IPS DF 6.9 (cell line): ENCODE measurements around the gene ENOX1.

ENCODE experiments used
- DNase-seq: peaks from one replicate; pipeline ENCODE4 v3.0.0-alpha.2; 2013; ENCODE audit warnings: low read depth, low spot score
- H3K27ac ChIP-seq: one replicate; pipeline ENCODE4 v1.5.1; 2013; ENCODE audit warnings: low read length, control low read depth
- H3K27me3 ChIP-seq: 2 replicates; pipeline ENCODE4 v1.6.1; 2013; ENCODE audit warnings: mild to moderate bottlenecking, low read length; ENCODE audit not compliant: control insufficient read depth, insufficient read depth
- H3K36me3 ChIP-seq: 2 replicates; pipeline ENCODE4 v1.6.1; 2013; ENCODE audit warnings: low read length; ENCODE audit not compliant: control insufficient read depth, insufficient read depth
- H3K4me1 ChIP-seq: 2 replicates; pipeline ENCODE4 v1.6.1; 2013; ENCODE audit warnings: low read length; ENCODE audit not compliant: control insufficient read depth, insufficient read depth
- H3K4me3 ChIP-seq: 2 replicates; pipeline ENCODE4 v1.5.1; 2013; ENCODE audit warnings: mild to moderate bottlenecking, low read length
- H3K9me3 ChIP-seq: 2 replicates; pipeline ENCODE4 v1.6.1; 2013; ENCODE audit warnings: low read length, inconsistent platforms; ENCODE audit not compliant: control insufficient read depth, insufficient read depth
- WGBS: extraction: QIAGEN DNeasy Blood & Tissue Kit; methylation state at CpG from one replicate; pipeline ENCODE4 v1.1.7; 2013; ENCODE audit warnings: mixed read lengths, missing lambda C conversion rate; ENCODE audit not compliant: insufficient read length, insufficient coverage; 5-methylcytosine and 5-hydroxymethylcytosine counted together

ENOX1 gene

DNA sequence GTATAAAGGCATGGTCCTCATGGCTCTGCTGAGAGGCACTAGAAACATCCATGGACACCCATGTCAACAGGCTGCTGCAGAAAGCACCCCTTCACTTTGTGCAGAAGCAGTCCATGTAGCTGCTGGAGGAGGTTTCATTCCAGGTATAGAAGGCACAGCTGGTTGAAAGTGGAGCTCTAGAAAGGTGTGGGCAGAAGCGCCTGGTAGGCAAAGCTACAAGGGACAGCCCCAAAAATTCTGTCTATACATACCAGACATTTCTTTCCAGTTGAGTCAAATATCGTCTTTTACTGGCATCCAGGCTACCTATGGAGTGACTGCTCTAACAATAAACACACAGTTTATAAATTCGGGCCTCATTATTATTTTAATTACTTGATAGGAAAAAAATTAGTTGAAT lies 129.3 kb downstream of the ENOX1 start:
- DNase-seq = no peak
- Histone ChIP-seq H3K4me3 (no peak overlapping the region), H3K27ac (no peak overlapping the region), H3K36me3 (no peaks in the 10 kb centered on the region), H3K9me3 (no peaks in the 10 kb centered on the region), H3K4me1 (no peaks in the 10 kb centered on the region), H3K27me3 (no peaks in the 10 kb centered on the region)
- WGBS = no CpG with 5 or more reads among the region's 3 CpGs

DNA sequence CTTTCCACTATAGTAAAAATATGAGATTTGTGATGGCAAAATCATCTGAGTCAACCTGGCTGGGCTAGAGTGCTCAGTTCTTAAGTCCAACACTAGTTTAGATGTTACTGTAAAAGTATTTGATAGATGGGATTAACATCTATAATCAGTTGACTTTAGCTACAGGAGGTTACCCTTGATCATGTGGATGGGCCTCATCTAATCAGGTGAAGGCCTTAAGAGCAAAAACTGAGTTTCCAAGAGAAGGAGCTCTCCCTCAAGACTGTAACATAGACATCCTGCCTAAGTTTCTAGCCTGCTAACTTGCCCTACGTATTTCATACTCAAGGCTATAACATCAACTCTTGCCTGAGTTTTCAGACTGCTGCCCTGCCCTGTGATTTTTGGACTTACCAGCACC lies 132.8 kb downstream of the ENOX1 start:
- no peak for DNase-seq
- H3K27me3 ChIP-seq = no peaks in the 10 kb centered on the region
- no peak overlapping the region for H3K4me3 ChIP-seq
- WGBS = no CpG with 5 or more reads among the region's 1 CpG
- no peak overlapping the region for H3K27ac ChIP-seq
- no peaks in the 10 kb centered on the region for H3K36me3 ChIP-seq
- H3K9me3 ChIP-seq = no peaks in the 10 kb centered on the region
- H3K4me1 ChIP-seq = no peaks in the 10 kb centered on the region

DNA sequence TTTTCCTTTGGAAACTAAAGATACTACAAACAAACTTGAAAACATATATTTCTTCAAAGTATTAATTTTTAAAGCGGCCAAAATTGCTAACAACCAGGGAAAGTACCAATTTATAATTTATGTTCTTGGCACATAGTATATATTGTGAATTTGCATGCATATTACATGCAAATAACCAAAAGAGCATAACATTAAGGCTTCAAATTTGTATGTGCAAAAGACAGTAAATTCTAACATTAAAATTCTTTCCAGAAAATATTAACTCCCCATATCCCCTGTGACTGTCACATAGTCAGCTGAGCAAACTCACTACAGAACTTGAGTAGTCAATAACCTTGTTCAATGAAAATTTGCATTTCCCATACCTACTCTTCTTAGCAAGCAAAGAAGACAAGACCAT lies 133.4 kb downstream of the ENOX1 start:
- no CpG with 5 or more reads among the region's 1 CpG for WGBS
- no peak overlapping the region for H3K27ac ChIP-seq
- DNase-seq = no peak
- no peaks in the 10 kb centered on the region for H3K9me3 ChIP-seq
- no peaks in the 10 kb centered on the region for H3K27me3 ChIP-seq
- H3K4me1 ChIP-seq = no peaks in the 10 kb centered on the region
- no peak overlapping the region for H3K4me3 ChIP-seq
- H3K36me3 ChIP-seq = no peaks in the 10 kb centered on the region

DNA sequence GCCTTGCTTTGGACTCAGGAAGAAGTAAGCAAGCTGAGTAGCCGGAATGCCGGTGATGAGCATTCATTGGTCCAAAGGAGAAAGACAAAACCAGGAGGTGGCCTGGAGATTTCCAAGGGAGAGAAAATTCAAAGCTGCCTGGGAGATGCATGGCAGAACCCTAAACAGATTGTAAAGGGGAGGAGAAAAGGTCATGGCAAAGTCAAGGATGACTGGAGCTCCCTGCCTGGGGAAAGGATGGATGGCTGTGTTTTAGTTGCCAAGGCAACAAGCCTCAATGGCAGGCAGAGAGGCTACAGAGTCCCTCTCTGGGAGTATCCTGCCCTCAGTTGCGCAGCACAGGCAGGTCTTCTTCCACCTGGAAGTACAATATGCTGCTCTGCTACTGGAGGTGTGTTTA lies 134.0 kb downstream of the ENOX1 start:
- no CpG with 5 or more reads among the region's 3 CpGs for WGBS
- DNase-seq = no peak
- Histone ChIP-seq H3K9me3 (no peaks in the 10 kb centered on the region), H3K4me1 (no peaks in the 10 kb centered on the region), H3K4me3 (no peak overlapping the region), H3K27me3 (no peaks in the 10 kb centered on the region), H3K27ac (no peak overlapping the region), H3K36me3 (no peaks in the 10 kb centered on the region)

DNA sequence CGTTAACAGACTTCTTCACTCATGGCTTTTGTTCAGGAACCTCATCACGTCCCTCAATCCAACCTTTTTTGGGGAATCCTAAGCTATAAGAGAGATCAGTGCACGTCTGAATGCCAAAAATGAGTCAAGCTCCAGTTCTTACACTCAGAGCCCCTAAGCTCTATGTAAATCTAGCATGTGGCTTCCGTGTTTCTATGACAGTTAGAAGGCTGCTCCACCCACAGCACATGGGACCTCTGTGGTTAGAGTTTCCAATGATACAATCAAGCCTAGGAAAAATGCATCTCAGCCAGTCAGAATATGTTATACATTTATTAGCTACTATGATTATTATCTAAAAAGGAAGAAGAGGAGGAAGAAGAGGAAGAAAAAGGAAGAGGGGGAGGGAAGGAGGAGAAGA lies 135.9 kb downstream of the ENOX1 start:
- WGBS = no CpG with 5 or more reads among the region's 4 CpGs
- DNase-seq = no peak
- no peaks in the 10 kb centered on the region for H3K9me3 ChIP-seq
- H3K4me1 ChIP-seq = no peaks in the 10 kb centered on the region
- no peak overlapping the region for H3K27ac ChIP-seq
- H3K4me3 ChIP-seq = no peak overlapping the region
- no peaks in the 10 kb centered on the region for H3K27me3 ChIP-seq
- H3K36me3 ChIP-seq = no peaks in the 10 kb centered on the region

DNA sequence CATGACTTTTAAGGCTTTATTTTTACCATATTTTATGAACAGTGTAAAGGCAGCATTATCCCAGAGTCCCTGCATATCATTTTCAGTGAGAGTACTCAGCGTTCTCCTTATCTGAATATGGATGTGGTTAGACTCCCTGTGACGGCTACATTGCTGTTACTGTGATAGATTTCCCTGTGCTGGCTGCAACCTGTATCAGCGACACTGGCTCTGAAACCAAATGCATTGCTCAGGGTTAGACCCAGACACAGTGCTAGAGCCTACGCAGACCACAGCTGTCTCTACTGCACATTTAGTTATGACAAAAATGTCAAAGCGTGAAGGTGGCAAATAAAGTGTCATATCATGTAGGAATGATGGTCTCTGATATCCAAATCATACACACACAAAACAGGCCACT lies 138.0 kb downstream of the ENOX1 start:
- Histone ChIP-seq H3K4me1 (no peaks in the 10 kb centered on the region), H3K4me3 (no peak overlapping the region), H3K9me3 (no peaks in the 10 kb centered on the region), H3K27me3 (no peaks in the 10 kb centered on the region), H3K27ac (no peak overlapping the region), H3K36me3 (no peaks in the 10 kb centered on the region)
- WGBS = no CpG with 5 or more reads among the region's 5 CpGs
- no peak for DNase-seq

DNA sequence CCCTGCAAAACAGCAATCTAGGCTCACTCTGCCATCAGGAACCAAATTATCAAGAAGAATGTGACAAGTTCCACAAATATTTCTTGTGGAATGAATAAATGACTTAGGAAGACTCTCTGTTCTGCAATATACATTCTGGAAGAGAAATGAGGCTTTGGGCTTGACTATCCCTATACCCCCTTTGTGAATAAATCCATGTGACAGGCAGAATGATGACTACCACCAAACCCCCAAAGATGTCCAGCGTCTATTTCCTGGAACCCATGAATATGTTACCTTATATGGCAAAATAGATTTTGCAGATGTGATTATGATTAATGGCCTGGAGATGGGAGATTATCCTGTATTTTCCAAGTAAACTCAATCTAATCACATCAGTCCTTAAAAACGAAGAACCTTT lies 139.3 kb downstream of the ENOX1 start:
- Histone ChIP-seq H3K4me3 (no peak overlapping the region), H3K27ac (no peak overlapping the region), H3K27me3 (no peaks in the 10 kb centered on the region), H3K4me1 (no peaks in the 10 kb centered on the region), H3K9me3 (no peaks in the 10 kb centered on the region), H3K36me3 (no peaks in the 10 kb centered on the region)
- DNase-seq = no peak
- no CpG with 5 or more reads among the region's 2 CpGs for WGBS

DNA sequence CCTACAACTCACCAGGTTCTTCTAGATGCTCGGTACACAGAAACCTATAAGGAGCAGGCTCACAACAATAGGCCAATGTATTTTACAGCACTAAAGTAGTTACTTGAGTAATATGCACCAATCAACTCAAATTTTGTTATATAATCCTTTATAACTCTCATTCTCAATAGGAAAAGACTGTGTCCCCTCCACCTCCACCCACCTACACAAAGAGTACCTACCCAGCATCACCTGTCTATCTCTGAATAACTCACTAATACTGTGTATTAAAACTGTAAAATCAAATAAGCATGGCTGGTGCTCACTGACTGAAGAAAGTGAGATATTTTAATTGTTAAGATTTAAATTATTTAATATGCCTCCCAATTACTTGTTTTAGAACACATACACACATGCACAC lies 146.3 kb downstream of the ENOX1 start:
- Histone ChIP-seq H3K27me3 (no peaks in the 10 kb centered on the region), H3K4me1 (no peaks in the 10 kb centered on the region), H3K27ac (no peak overlapping the region), H3K36me3 (no peaks in the 10 kb centered on the region), H3K4me3 (no peak overlapping the region), H3K9me3 (no peaks in the 10 kb centered on the region)
- no CpG with 5 or more reads among the region's 1 CpG for WGBS
- no peak for DNase-seq

DNA sequence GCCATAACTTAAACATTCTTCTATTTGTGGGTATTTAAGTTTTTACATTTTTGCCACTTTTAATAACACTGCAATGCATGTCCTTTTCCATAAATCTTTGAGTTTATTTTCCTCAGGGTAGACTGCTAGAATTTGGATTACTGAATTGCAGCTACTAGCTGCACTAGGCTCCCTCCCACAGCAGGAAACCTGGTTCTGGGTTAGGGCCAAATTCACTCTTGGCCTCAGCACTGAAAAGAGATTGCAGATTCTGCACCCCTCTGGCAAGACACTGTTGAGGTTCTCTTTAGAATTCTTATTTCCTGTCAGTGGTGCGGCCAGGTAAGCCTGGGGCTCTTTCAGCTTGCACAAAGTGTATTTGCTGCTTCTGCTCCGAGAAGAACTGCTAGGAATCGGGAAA lies 155.7 kb downstream of the ENOX1 start:
- H3K27ac ChIP-seq = no peak overlapping the region
- no peaks in the 10 kb centered on the region for H3K27me3 ChIP-seq
- DNase-seq = no peak
- H3K4me1 ChIP-seq = no peaks in the 10 kb centered on the region
- H3K9me3 ChIP-seq = no peaks in the 10 kb centered on the region
- H3K4me3 ChIP-seq = no peak overlapping the region
- H3K36me3 ChIP-seq = no peaks in the 10 kb centered on the region
- WGBS = no CpG with 5 or more reads among the region's 3 CpGs

DNA sequence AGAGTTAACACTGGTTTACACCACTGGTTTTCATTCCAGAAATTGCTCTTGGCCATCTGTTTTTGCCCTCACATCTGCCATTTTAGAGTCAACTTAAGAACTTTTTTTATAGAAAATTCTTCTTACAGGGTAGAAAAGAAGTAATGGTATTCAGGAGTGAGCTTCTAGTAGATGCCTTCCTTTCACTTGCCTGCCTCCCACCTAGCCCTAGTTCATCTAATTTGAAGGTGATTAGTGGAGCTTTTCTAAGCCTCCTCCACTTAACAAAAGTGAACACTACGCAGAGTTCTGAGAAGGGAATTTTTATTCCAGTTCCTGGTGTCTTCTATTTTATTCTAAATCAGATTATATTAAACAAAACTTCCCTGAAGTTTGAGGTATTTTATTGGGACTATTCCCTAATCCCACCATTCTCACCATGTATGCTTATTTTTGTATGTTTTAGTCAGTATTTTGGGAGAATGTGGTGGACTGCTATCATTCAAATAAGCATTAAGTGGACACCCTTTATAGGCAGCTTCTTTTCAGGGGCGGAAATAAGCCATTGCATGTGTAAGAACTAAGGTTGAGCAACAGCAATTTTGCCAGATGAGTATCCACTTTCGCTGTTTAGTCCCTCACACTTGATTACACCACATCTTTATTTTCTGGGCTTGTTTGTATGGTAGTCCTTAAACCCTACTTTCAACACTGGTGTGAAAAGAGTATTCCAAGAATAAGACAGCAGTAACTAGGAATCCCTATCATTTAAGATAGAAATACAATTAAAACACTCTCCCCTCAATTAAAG lies 156.9 kb downstream of the ENOX1 start:
- H3K36me3 ChIP-seq = no peaks in the 10 kb centered on the region
- no peaks in the 10 kb centered on the region for H3K4me1 ChIP-seq
- WGBS = no CpG with 5 or more reads among the region's 3 CpGs
- no peak overlapping the region for H3K4me3 ChIP-seq
- H3K27me3 ChIP-seq = no peaks in the 10 kb centered on the region
- H3K9me3 ChIP-seq = no peaks in the 10 kb centered on the region
- no peak for DNase-seq
- no peak overlapping the region for H3K27ac ChIP-seq

DNA sequence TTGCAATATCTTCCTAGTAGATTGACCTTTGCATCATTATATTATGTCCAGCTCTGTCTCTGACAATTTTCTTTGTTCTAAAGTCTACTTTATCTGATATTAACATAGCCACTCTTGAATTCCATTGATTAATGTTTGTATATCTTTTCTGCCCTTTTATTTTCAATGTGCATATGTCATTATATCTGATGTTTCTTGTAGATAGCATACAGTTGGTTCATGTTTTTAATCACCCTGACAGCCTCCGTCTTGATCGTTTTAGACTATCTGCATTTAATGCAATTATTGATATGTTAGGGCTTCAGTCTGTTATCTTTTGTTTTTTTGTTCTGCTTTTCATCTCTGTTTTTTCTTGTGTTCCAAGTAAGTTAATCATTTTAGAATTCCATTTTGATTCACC lies 159.8 kb downstream of the ENOX1 start:
- H3K9me3 ChIP-seq = no peaks in the 10 kb centered on the region
- no peak for DNase-seq
- no CpG with 5 or more reads among the region's 2 CpGs for WGBS
- H3K36me3 ChIP-seq = no peaks in the 10 kb centered on the region
- H3K27me3 ChIP-seq = no peaks in the 10 kb centered on the region
- H3K4me1 ChIP-seq = no peaks in the 10 kb centered on the region
- no peak overlapping the region for H3K27ac ChIP-seq
- no peak overlapping the region for H3K4me3 ChIP-seq
